Hepatic stellate cell (primary cell): ENCODE data around the gene DMD.
"Not testable (repeated sequence)": the region's sequence is repeated elsewhere in the genome, so short reads cannot be mapped to it uniquely, and the experiment has no call there.

ENCODE experiments used
- DNase-seq: peaks from one replicate; pipeline ENCODE4 v3.0.0; 2011; ENCODE audit warnings: low spot score

The DMD gene

GRCh38 chrX:31423609-31424189 lies 1787.7 kb downstream of the DMD start:
- DNase-seq, result peak; percentile 12

- DNase-seq, result no peak
Observed at GRCh38 chrX:31421441-31421840, 1789.9 kb downstream of the DMD start.

- DNase-seq, result no peak
Observed at GRCh38 chrX:31420711-31421151, 1790.6 kb downstream of the DMD start.

GRCh38 chrX:31420302-31420701 lies 1791.0 kb downstream of the DMD start:
- no peak for DNase-seq

GRCh38 chrX:31397119-31397518 lies 1814.2 kb downstream of the DMD start:
- peak; percentile 37 for DNase-seq

GRCh38 chrX:31392513-31392912 lies 1818.8 kb downstream of the DMD start:
- DNase-seq, result no peak

GRCh38 chrX:31388946-31389345 lies 1822.4 kb downstream of the DMD start:
- no peak for DNase-seq

GRCh38 chrX:31384471-31384870 lies 1826.9 kb downstream of the DMD start:
- DNase-seq, result no peak

GRCh38 chrX:31383991-31384390 lies 1827.4 kb downstream of the DMD start:
- no peak for DNase-seq

GRCh38 chrX:31378973-31379372 lies 1832.4 kb downstream of the DMD start:
- not testable (repeated sequence) for DNase-seq

GRCh38 chrX:31377821-31378220 lies 1833.5 kb downstream of the DMD start:
- not testable (repeated sequence) for DNase-seq

GRCh38 chrX:31376408-31377022 lies 1834.8 kb downstream of the DMD start:
- no peak for DNase-seq

GRCh38 chrX:31374786-31375185 lies 1836.6 kb downstream of the DMD start:
- DNase-seq, result no peak

GRCh38 chrX:31371956-31372355 lies 1839.4 kb downstream of the DMD start:
- no peak for DNase-seq

- DNase-seq, result no peak
Observed at GRCh38 chrX:31367816-31368215, 1843.5 kb downstream of the DMD start.

GRCh38 chrX:31366041-31366440 lies 1845.3 kb downstream of the DMD start:
- no peak for DNase-seq

GRCh38 chrX:31356275-31357212 lies 1854.8 kb downstream of the DMD start:
- DNase-seq, result no peak

GRCh38 chrX:31355206-31355955 lies 1856.0 kb downstream of the DMD start:
- DNase-seq, result no peak

- DNase-seq, result peak; percentile 5
Observed at GRCh38 chrX:31353095-31353494, 1858.3 kb downstream of the DMD start.

GRCh38 chrX:31350808-31351074 lies 1860.6 kb downstream of the DMD start:
- no peak for DNase-seq

GRCh38 chrX:31349515-31349914 lies 1861.8 kb downstream of the DMD start:
- DNase-seq, result no peak

- DNase-seq, result no peak
Observed at GRCh38 chrX:31340587-31340986, 1870.8 kb downstream of the DMD start.

- DNase-seq, result no peak
Observed at GRCh38 chrX:31338991-31339350, 1872.4 kb downstream of the DMD start.
